ENCODE measurements around the gene EHMT2.

The EHMT2 gene

DNA sequence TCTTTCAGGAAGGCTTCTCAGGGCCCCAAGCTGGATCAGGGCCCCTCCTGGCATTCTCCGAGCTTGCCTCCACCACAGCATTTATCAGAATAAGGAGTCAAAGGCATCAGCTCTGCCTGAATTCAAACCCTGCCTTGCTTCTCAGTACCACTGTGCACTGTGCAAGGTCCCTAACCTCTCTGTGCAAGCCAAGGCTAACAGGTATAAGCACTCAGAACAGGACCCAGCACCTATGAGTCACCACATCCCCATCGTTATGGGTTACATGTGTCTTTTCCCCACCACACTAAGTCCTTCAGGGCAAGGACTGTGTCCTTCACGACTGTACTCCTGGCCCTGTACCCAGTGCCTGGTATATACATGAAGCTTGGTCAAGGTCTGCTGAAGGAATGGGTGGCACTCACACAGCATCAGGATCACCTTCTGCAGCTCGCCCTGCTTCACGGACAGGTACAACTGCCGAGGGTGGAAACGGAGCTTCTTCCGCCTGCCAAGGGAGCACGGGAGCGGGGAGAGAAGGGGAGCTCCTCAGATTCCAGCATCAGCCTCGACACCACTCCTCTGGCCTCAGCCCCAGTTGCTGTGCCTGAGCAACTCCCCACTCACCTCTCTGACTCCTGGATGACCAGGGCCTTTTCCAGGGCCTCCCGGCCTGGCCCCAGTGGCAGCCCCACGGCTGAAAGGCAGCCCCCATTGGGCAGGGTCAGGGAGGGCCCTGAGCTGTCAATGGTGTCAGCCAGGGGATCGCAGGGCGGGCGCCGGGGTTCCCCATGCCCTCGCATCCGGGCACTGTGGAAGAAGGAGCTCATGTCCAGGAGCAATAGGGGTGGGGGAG is 10.1 kb downstream of the EHMT2 start:
- no peaks in the 10 kb centered on the region for H3K9me3 Mint-ChIP-seq (ENCODE audit: low read depth)
- H3K27me3 Mint-ChIP-seq: no peaks in the 10 kb centered on the region
- no peaks in the 10 kb centered on the region for H3K4me1 Mint-ChIP-seq (ENCODE audit: low read depth)
- no peak overlapping the region for H3K4me3 Mint-ChIP-seq
- peaks cover 6% of the 10 kb centered on the region for H3K36me3 Mint-ChIP-seq
- no peak overlapping the region for H3K27ac Mint-ChIP-seq

DNA sequence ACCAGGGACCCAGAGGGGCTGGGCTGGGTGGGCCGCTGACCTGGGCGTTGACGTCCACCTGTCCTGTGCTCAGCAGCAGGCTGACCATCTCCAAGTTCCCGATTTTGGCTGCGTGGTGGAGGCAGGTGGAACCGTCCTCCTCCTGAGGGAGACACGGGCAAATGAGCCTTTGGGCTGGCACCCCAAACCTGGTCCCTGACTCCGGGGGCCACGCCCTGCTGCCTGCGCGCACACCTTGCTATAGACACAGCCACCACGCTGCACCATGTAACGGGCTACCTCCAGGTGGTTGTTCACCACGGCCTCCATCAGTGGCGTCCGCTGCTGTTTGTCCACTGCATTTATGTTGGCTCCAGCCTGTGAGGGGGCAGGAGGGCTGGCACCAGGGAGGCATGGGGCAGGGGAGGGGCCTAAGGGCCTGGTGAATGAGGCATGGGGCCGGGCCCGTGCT is 10.9 kb downstream of the EHMT2 start:
- H3K4me1 Mint-ChIP-seq (ENCODE audit: low read depth): no peaks in the 10 kb centered on the region
- no peaks in the 10 kb centered on the region for H3K27me3 Mint-ChIP-seq
- H3K9me3 Mint-ChIP-seq (ENCODE audit: low read depth): no peaks in the 10 kb centered on the region
- no peak overlapping the region for H3K27ac Mint-ChIP-seq
- peaks cover 6% of the 10 kb centered on the region for H3K36me3 Mint-ChIP-seq
- H3K4me3 Mint-ChIP-seq: no peak overlapping the region

- H3K36me3 Mint-ChIP-seq: peaks cover 10% of the 10 kb centered on the region
- no peaks in the 10 kb centered on the region for H3K27me3 Mint-ChIP-seq
- H3K9me3 Mint-ChIP-seq (ENCODE audit: low read depth): no peaks in the 10 kb centered on the region
- no peak overlapping the region for H3K4me3 Mint-ChIP-seq
- H3K27ac Mint-ChIP-seq: no peak overlapping the region
- no peaks in the 10 kb centered on the region for H3K4me1 Mint-ChIP-seq (ENCODE audit: low read depth)
Measured at GRCh38 chr6:31884528-31885035, 12.9 kb downstream of the EHMT2 start.

GRCh38 chr6:31883676-31884075 is 13.8 kb downstream of the EHMT2 start:
- no peaks in the 10 kb centered on the region for H3K27me3 Mint-ChIP-seq
- H3K27ac Mint-ChIP-seq: no peak overlapping the region
- no peak overlapping the region for H3K4me3 Mint-ChIP-seq
- H3K4me1 Mint-ChIP-seq (ENCODE audit: low read depth): no peaks in the 10 kb centered on the region
- no peaks in the 10 kb centered on the region for H3K9me3 Mint-ChIP-seq (ENCODE audit: low read depth)
- H3K36me3 Mint-ChIP-seq: peaks cover 10% of the 10 kb centered on the region

- no peak overlapping the region for H3K27ac Mint-ChIP-seq
- peaks cover 10% of the 10 kb centered on the region for H3K36me3 Mint-ChIP-seq
- H3K4me1 Mint-ChIP-seq (ENCODE audit: low read depth): no peaks in the 10 kb centered on the region
- H3K27me3 Mint-ChIP-seq: no peaks in the 10 kb centered on the region
- no peak overlapping the region for H3K4me3 Mint-ChIP-seq
- H3K9me3 Mint-ChIP-seq (ENCODE audit: low read depth): no peaks in the 10 kb centered on the region
Measured at GRCh38 chr6:31882344-31882743, 15.2 kb downstream of the EHMT2 start.

GRCh38 chr6:31881136-31881859 is 16.2 kb downstream of the EHMT2 start:
- Mint-ChIP-seq H3K9me3 (ENCODE audit: low read depth) (no peaks in the 10 kb centered on the region), H3K36me3 (peaks cover 10% of the 10 kb centered on the region), H3K4me1 (ENCODE audit: low read depth) (no peaks in the 10 kb centered on the region), H3K4me3 (no peak overlapping the region), H3K27ac (no peak overlapping the region), H3K27me3 (no peaks in the 10 kb centered on the region)

GRCh38 chr6:31880616-31881015 is 16.9 kb downstream of the EHMT2 start:
- no peaks in the 10 kb centered on the region for H3K27me3 Mint-ChIP-seq
- no peak overlapping the region for H3K27ac Mint-ChIP-seq
- H3K4me1 Mint-ChIP-seq (ENCODE audit: low read depth): no peaks in the 10 kb centered on the region
- H3K9me3 Mint-ChIP-seq (ENCODE audit: low read depth): no peaks in the 10 kb centered on the region
- no peak overlapping the region for H3K4me3 Mint-ChIP-seq
- H3K36me3 Mint-ChIP-seq: peaks cover 7% of the 10 kb centered on the region

- Mint-ChIP-seq H3K27ac (no peak overlapping the region), H3K4me1 (ENCODE audit: low read depth) (no peaks in the 10 kb centered on the region), H3K4me3 (no peak overlapping the region), H3K27me3 (no peaks in the 10 kb centered on the region), H3K9me3 (ENCODE audit: low read depth) (no peaks in the 10 kb centered on the region), H3K36me3 (peaks cover 7% of the 10 kb centered on the region)
Measured at GRCh38 chr6:31879901-31880300, 17.6 kb downstream of the EHMT2 start.

GRCh38 chr6:31879143-31879542 is 18.4 kb downstream of the EHMT2 start:
- Mint-ChIP-seq H3K27me3 (no peaks in the 10 kb centered on the region), H3K27ac (no peak overlapping the region)

DNA sequence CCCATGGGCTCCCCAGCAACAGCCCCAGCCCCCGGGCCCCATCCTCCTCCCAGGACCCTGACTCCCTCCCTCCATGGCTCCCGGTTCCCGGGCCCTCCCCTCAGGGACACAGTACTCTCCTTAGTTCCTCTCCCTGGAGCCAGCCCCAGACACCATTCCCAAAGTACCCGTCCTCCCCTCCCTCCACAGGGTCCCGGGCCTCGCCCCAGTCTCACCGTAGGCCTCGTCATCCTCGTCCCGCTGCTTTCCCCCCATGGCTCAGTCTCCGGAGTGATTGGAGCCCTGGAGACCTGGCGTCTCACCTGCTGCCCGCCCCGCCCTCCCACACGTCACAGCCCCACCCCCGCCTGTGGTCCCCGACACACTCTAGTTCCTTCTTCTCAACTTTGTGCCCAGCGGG is 18.8 kb downstream of the EHMT2 start, which contains the start of gene SLC44A4:
Gene SLC44A4, minus strand, starts transcription at position 272 of the 400 bp plus-strand sequence. Its CDS starts 17 bp downstream, at position 255.
- no peaks in the 10 kb centered on the region for H3K27me3 Mint-ChIP-seq
- H3K27ac Mint-ChIP-seq: no peak within 1 kb of the TSS
- no peaks in the 10 kb centered on the region for H3K9me3 Mint-ChIP-seq (ENCODE audit: low read depth)
- H3K4me3 Mint-ChIP-seq: no peak within 1 kb of the TSS
- H3K4me1 Mint-ChIP-seq (ENCODE audit: low read depth): no peaks in the 10 kb centered on the region
- H3K36me3 Mint-ChIP-seq: peaks cover 7% of the 10 kb centered on the region

More at GRCh38 chr6:31879143-31879542, 18.4 kb downstream of the EHMT2 start:
- no peak overlapping the region for H3K4me3 Mint-ChIP-seq
- peaks cover 7% of the 10 kb centered on the region for H3K36me3 Mint-ChIP-seq
- no peaks in the 10 kb centered on the region for H3K9me3 Mint-ChIP-seq (ENCODE audit: low read depth)
- no peaks in the 10 kb centered on the region for H3K4me1 Mint-ChIP-seq (ENCODE audit: low read depth)

GRCh38 chr6:31878222-31878621 is 19.3 kb downstream of the EHMT2 start:
- no peak overlapping the region for H3K4me3 Mint-ChIP-seq

GRCh38 chr6:31877651-31878161 is 19.8 kb downstream of the EHMT2 start:
- Mint-ChIP-seq H3K9me3 (ENCODE audit: low read depth) (no peaks in the 10 kb centered on the region), H3K36me3 (peaks cover 7% of the 10 kb centered on the region), H3K4me3 (no peak overlapping the region), H3K4me1 (ENCODE audit: low read depth) (no peaks in the 10 kb centered on the region), H3K27ac (no peak overlapping the region), H3K27me3 (no peaks in the 10 kb centered on the region)

More at GRCh38 chr6:31878222-31878621, 19.3 kb downstream of the EHMT2 start:
- Mint-ChIP-seq H3K27ac (no peak overlapping the region), H3K27me3 (no peaks in the 10 kb centered on the region), H3K36me3 (peaks cover 7% of the 10 kb centered on the region), H3K9me3 (ENCODE audit: low read depth) (no peaks in the 10 kb centered on the region), H3K4me1 (ENCODE audit: low read depth) (no peaks in the 10 kb centered on the region)

DNA sequence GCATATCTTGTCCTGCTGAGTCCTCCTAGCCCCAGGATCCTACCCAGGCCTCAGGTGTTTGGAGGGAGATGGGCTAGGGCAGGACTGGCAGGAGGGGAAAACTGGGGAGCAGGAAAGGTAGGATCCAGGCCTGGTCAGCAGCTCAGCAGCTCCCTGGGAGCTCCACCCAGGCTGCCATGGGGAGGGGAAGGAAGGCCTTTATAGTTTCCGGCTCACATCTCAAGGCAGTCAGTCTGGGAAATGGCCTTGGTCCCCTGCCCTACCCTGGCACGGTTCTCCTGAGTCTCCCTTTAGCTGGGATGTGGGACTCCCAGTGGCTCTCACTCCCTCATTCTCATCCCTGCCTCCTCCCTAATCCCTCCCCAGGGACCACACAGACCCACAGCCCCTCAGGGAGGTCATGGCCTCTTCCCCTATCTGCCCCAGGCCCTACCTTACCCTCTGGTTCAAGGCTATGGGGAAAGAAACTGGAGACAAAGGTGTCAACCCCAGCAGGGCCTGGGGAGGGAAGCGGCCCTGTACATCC is 20.3 kb downstream of the EHMT2 start:
- Mint-ChIP-seq H3K4me1 (ENCODE audit: low read depth) (no peaks in the 10 kb centered on the region), H3K27ac (no peak overlapping the region), H3K36me3 (peaks cover 7% of the 10 kb centered on the region), H3K9me3 (ENCODE audit: low read depth) (no peaks in the 10 kb centered on the region), H3K4me3 (no peak overlapping the region), H3K27me3 (no peaks in the 10 kb centered on the region)

DNA sequence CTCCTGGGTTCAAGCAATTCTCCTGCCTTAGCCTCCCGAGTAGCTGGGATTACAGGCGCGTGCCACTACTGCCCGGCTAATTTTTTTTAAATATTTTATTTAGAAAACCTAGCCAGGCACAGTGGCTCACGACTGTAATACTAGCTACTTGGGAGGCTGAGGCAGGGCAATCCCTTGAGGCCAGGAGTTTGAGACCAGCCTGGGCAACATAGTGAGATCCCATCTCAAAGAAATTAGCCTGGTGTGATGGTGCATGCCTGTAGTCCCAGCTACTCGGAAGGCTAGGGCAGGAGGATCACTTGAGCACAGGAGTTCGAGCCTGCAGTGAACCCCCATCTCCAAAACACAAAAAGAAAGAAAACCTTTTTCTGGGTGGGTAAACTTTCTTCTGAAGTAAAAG is 21.1 kb downstream of the EHMT2 start:
- no peak overlapping the region for H3K27ac Mint-ChIP-seq
- H3K4me3 Mint-ChIP-seq: no peak overlapping the region
- H3K27me3 Mint-ChIP-seq: no peaks in the 10 kb centered on the region

DNA sequence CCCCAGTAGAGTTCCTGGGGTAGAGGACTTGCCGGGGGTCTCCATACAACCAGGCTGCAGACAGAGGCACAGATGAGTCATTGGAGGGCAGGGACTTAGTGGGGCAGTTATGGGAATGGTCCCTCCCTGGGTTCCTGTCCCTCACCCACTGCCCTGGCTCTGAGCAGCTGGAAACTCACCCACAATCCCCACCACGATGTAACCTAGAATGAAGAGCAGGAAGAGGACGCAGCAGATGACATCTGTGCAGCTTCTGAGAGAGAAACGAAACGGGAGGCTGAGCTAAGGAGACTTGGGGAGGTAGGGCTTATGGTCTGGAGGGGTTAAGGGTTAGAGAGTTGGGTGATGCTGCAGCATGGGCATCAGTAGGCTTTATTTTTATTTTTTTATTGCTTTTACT is 21.6 kb downstream of the EHMT2 start:
- H3K4me3 Mint-ChIP-seq: no peak overlapping the region
- no peak overlapping the region for H3K27ac Mint-ChIP-seq
- H3K4me1 Mint-ChIP-seq (ENCODE audit: low read depth): no peaks in the 10 kb centered on the region

More for the DNA sequence above, 21.1 kb downstream of the EHMT2 start:
- Mint-ChIP-seq H3K9me3 (ENCODE audit: low read depth) (no peaks in the 10 kb centered on the region), H3K36me3 (peaks cover 5% of the 10 kb centered on the region), H3K4me1 (ENCODE audit: low read depth) (no peaks in the 10 kb centered on the region)

More for the DNA sequence above, 21.6 kb downstream of the EHMT2 start:
- Mint-ChIP-seq H3K27me3 (no peaks in the 10 kb centered on the region), H3K9me3 (ENCODE audit: low read depth) (no peaks in the 10 kb centered on the region), H3K36me3 (peaks cover 1% of the 10 kb centered on the region)
